Heart left ventricle (tissue), 16 donors: ENCODE measurements around the gene RGS7. TPM values are rescaled to one million over a fixed set of nuclear protein-coding genes. Genes with fewer than 3 reads are reported as not detected.

ENCODE experiments used
- ATAC-seq, 4 donors: fragments of 200-7000 bp; cut with Tn5 transposase; one replicate each; pipeline ENCODE4 v1.9.1; 2020 to 2022; ENCODE audit warnings: moderate library complexity in 4 of 4, mild to moderate bottlenecking in 3 of 4, moderate number of reproducible peaks in 1 of 4
- DNase-seq, 5 donors: peaks; one replicate each; pipeline ENCODE4 v3.0.0-alpha.2; 2020
- H3K27ac ChIP-seq, 12 donors: fragments of 200-600 bp; sonication (generic) in 4 of 12; one replicate each; pipeline versions ENCODE4 v1.5.0 to v1.8.0; 2016 to 2022; ENCODE audit warnings: mild to moderate bottlenecking in 2 of 12
- H3K27me3 ChIP-seq, 9 donors: fragments of 200-600 bp; sonication (generic) in 2 of 9; one replicate each; pipeline versions ENCODE4 v1.5.1 to v1.8.0; 2016 to 2022; ENCODE audit warnings: mild to moderate bottlenecking in 3 of 9
- H3K36me3 ChIP-seq, 9 donors: fragments of 200-600 bp; sonication (generic) in 2 of 9; one replicate each; pipeline versions ENCODE4 v1.5.0 to v1.8.0; 2018 to 2022; ENCODE audit warnings: mild to moderate bottlenecking in 2 of 9
- H3K4me1 ChIP-seq, 12 donors: fragments of 200-600 bp; sonication (generic) in 4 of 12; one replicate each; pipeline versions ENCODE4 v1.5.0 to v1.8.0; 2016 to 2022; ENCODE audit warnings: mild to moderate bottlenecking in 3 of 12
- H3K4me3 ChIP-seq, 12 donors: fragments of 200-600 bp; sonication (generic) in 4 of 12; one replicate each; pipeline versions ENCODE4 v1.5.0 to v1.8.0; 2017 to 2022; ENCODE audit warnings: mild to moderate bottlenecking in 9 of 12, moderate library complexity in 4 of 12
- H3K9me3 ChIP-seq, 12 donors: fragments of 200-600 bp; sonication (generic) in 4 of 12; one replicate each; pipeline versions ENCODE4 v1.5.0 to v1.8.0; 2016 to 2022; ENCODE audit warnings: mild to moderate bottlenecking in 1 of 12
- POLR2A ChIP-seq, 2 donors: fragments of 450-650 bp; IDR thresholded peaks; one replicate each; pipeline ENCODE4 v1.6.1; 2017; ENCODE audit warnings: antibody characterized with exemption in 2 of 2, mild to moderate bottlenecking in 2 of 2, moderate library complexity in 2 of 2
- WGBS, 4 donors: extraction: QIAGEN DNeasy Blood & Tissue Kit in 2 of 4; methylation state at CpG; one replicate each; pipeline versions ENCODE4 v1.1.5 to v1.1.7; 2013 to 2018; 5-methylcytosine and 5-hydroxymethylcytosine counted together
- intact Hi-C, 10 donors: fragments of 100-400 bp; cut with DNase I; formaldehyde crosslinking; loops; one replicate each; pipeline versions ENCODE4 v1.11.1 to v1.14.2; 2022
- polyA plus RNA-seq, 2 donors: library from polyadenylated mRNA; stranded (reverse); fragments of 200-250 nt; gene quantifications; one replicate each; pipeline ENCODE4 v1.2.3, GENCODE V29; 2013
- total RNA-seq, 9 donors: library from RNA; depleted of rRNA in 2 of 9; stranded (reverse); fragments of >200 nt in 2 of 9; fragmentation: NEBNext Ultra II Directional in 3 of 9; extraction: Animal tissue kit (Norgen Biotek cat#: 25700) in 3 of 9; gene quantifications; one replicate each; pipeline versions ENCODE4 v1.1.0 to v1.2.4, GENCODE V29; 2016 to 2023
- TF ChIP-seq, protein P1 (sequence below), 12 donors: fragments of 200-600 bp; sonication (generic) in 4 of 12; IDR thresholded peaks; one replicate each; pipeline versions ENCODE4 v1.5.0 to v1.8.0; 2018 to 2022; ENCODE audit warnings: antibody characterized with exemption in 12 of 12, mild to moderate bottlenecking in 5 of 12
- donor health status: ischemic (EF 13 %, LVEDD 7.1; RV severe dilation, severe dysfunction).
- donor health status: healthy with polysubstance abuse.
- donor health status: DM: no; HTN: yes; CAD: no.
- donor health status: DM: no; HTN: no; CAD: no.
- donor health status: ischemic (EF 25% LVEDD 6.9; RV normal size, moderate dysfunction).
- donor health status: ischemic (EF 25% LVEDD 5.7; RV mildly dilated, moderate dysfunction).
- donor health status: healthy.
- donor health status: DM: yes; HTN: yes; CAD: no.
- donor health status: ischemic (EF 35%, LVEDD 5.7; RV mildly dilated, moderate dysfunction).
- donor health status: nonischemic (EF 11% LVEDD 7.7; RV severe dilation, severe dysfunction).
- donor health status: DM: yes; HTN: yes; CAD: no.
- donor health status: PGD.
- donor health status: ischemic (EF 29% LVEDD 5.4; RV normal size, mild dysfunction).
- donor health status: nonischemic (EF 23%, LVEDD 6.1; RV moderate dilation, normal function).

The RGS7 gene
- total and polyA plus RNA-seq, 11 donors, result not detected

DNA sequence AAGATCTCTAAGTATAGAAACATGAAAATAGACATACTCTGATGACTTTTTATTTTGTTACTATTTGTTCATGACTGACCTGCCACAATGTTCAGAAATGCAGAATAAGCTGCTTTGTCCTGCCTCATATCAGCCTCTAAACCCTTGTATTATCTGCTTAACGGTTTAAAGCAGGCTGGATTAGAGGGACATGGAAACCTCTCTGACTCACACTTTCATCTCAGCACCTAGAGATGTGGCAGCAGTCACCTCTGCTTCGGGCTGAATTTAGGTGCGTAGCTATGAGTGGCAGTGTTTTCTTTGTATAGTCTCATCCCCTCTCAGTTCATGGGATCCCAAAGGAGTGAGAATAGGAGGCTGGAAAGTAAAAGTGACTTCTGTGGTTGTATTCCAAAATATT, 255.4 kb downstream of the RGS7 start:
- no peaks in the 10 kb centered on the region for H3K9me3 ChIP-seq
- no peak for DNase-seq
- TF ChIP-seq, protein P1, sequence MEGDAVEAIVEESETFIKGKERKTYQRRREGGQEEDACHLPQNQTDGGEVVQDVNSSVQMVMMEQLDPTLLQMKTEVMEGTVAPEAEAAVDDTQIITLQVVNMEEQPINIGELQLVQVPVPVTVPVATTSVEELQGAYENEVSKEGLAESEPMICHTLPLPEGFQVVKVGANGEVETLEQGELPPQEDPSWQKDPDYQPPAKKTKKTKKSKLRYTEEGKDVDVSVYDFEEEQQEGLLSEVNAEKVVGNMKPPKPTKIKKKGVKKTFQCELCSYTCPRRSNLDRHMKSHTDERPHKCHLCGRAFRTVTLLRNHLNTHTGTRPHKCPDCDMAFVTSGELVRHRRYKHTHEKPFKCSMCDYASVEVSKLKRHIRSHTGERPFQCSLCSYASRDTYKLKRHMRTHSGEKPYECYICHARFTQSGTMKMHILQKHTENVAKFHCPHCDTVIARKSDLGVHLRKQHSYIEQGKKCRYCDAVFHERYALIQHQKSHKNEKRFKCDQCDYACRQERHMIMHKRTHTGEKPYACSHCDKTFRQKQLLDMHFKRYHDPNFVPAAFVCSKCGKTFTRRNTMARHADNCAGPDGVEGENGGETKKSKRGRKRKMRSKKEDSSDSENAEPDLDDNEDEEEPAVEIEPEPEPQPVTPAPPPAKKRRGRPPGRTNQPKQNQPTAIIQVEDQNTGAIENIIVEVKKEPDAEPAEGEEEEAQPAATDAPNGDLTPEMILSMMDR (IDR thresholded peaks at IDR 0.05), result no peak
- TF ChIP-seq POLR2A (IDR thresholded peaks at IDR 0.05), result no peak
- no peaks in the 10 kb centered on the region for H3K36me3 ChIP-seq
- no peaks in the 10 kb centered on the region for H3K4me1 ChIP-seq
- no peaks in the 10 kb centered on the region for H3K27me3 ChIP-seq
- intact Hi-C loops, result no loop called here
- H3K4me3 ChIP-seq, result no peak overlapping the region
- ATAC-seq, result no peak
- 28 to 39% (median 31%) methylated on average over 3 of the region's 3 CpGs for WGBS, 4 donors
- no peak overlapping the region for H3K27ac ChIP-seq

- intact Hi-C loops, result no loop called here
- WGBS, 4 donors, result 88 to 92% (median 89%) methylated on average over 5 of the region's 5 CpGs
- no peak overlapping the region for H3K27ac ChIP-seq
- ATAC-seq (no peak), DNase-seq (no peak)
- H3K27me3 ChIP-seq, result no peaks in the 10 kb centered on the region
- TF ChIP-seq POLR2A (IDR thresholded peaks at IDR 0.05), result no peak
- TF ChIP-seq, protein P1 (IDR thresholded peaks at IDR 0.05), result no peak
- no peaks in the 10 kb centered on the region for H3K9me3 ChIP-seq
- H3K4me3 ChIP-seq, result no peak overlapping the region
- H3K4me1 ChIP-seq, result no peaks in the 10 kb centered on the region
- no peaks in the 10 kb centered on the region for H3K36me3 ChIP-seq
Measured at GRCh38 chr1:241097479-241097878, 259.5 kb downstream of the RGS7 start.

- no peaks in the 10 kb centered on the region for H3K4me1 ChIP-seq
- TF ChIP-seq, protein P1 (IDR thresholded peaks at IDR 0.05), result no peak
- no peak for TF ChIP-seq POLR2A (IDR thresholded peaks at IDR 0.05)
- H3K27me3 ChIP-seq, result no peaks in the 10 kb centered on the region
- H3K9me3 ChIP-seq, result no peaks in the 10 kb centered on the region
- DNase-seq, result no peak
- WGBS, 4 donors, result 50 to 57% (median 55%) methylated on average over 4 of the region's 4 CpGs
- H3K27ac ChIP-seq, result no peak overlapping the region
- ATAC-seq, result no peak
- H3K36me3 ChIP-seq, result no peaks in the 10 kb centered on the region
- no peak overlapping the region for H3K4me3 ChIP-seq
- intact Hi-C loops, result no loop called here
Measured at GRCh38 chr1:241096982-241097381, 260.0 kb downstream of the RGS7 start.

DNA sequence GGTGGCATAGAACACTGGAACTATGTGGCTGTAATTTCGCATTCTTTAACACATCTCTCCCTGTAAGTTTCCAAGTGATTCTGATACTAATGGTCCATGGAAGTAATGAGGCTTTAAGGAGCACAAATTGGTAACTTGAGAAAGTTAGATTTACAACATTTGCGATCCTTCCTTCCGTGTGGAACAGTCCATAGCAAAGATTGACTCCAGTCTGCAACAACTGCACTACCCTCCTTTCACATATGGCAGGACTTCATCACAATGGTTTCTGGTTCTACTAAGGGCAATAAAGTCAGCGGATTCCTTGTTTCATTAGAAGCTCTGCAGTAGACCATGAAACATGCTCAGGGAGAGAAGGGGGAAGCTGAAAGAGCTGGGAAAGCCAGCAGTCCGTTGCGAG, 261.2 kb downstream of the RGS7 start:
- Histone ChIP-seq H3K36me3 (no peaks in the 10 kb centered on the region), H3K27me3 (no peaks in the 10 kb centered on the region), H3K27ac (no peak overlapping the region), H3K4me3 (no peak overlapping the region), H3K4me1 (no peaks in the 10 kb centered on the region), H3K9me3 (no peaks in the 10 kb centered on the region)
- TF ChIP-seq, protein P1 (IDR thresholded peaks at IDR 0.05), result no peak
- TF ChIP-seq POLR2A (IDR thresholded peaks at IDR 0.05), result no peak
- DNase-seq (no peak), ATAC-seq (no peak)
- 85 to 93% (median 91%) methylated on average over 6 of the region's 6 CpGs for WGBS, 4 donors
- intact Hi-C loops, result no loop called here
